Measurements from ENCODE around the gene PLEKHG5.
"Not testable (repeated sequence)": the region's sequence is repeated elsewhere in the genome, so short reads cannot be mapped to it uniquely, and the experiment has no call there.

The PLEKHG5 gene

DNA sequence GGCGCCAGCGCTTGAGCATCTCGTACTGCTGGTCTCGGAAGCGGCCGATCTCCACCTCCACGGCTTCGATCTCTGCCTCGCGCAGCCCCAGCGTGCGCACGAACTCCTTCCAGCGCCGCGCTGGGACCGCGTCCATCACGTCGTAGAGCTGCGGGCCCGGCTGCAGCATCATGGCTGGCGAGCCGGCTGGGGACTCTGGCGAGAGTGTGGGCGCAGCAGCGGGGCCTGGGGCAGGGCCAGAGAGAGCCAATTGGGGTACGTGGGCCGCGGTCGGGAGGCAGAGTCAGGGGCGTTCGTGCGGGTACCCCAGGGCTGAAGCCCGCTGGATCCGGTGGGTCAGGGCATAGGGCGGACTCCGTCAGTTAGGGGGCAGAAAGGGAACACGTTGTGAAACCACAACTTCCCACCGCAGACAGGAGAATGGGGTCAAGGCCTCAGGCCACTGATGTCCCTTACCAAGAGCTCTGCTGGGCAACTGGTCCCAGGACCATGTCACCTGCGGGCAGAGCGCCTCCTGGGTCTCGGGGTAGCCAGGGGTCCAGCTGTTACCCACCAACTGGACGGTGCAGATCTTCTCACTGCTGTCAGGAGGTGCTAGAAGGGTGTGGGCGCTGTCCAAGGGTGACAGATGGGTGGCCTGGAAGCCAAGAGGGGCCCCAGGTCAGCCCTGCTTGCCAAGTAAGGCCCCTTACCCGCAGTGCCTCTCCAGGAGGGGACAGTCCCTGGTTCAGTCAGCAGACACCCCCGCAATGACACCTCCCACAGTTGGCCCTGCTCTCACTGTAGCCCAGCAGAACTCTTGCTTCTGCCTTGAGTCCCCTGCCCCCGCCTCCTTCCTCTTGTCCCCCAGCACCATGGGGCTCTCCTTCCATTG is 29.7 kb downstream of the PLEKHG5 start:
- no peak for DNase-seq

DNA sequence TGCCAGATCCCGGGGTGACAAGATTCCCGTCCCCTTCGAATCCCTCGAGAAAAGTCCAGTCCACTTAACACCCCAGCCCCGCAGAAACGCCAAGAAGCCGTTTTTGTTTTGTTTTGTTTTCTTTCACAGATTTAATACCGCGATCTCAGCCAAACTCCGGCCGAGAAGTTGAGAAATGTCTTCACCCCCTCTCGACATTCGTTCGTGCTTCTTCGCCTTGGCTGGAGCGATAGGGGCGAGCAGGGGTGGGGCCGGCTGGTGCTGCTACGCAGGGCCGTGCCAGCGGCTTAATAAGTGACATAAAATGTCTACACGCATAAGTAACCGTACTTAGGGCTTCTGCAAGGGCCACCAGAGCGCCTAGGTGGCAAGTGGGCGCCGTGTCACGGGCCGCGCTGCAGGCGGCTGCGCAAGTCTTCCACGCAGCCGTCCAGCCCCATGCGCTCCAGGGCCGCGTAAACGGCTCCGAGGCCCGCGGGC is 30.4 kb downstream of the PLEKHG5 start:
- DNase-seq = no peak

DNA sequence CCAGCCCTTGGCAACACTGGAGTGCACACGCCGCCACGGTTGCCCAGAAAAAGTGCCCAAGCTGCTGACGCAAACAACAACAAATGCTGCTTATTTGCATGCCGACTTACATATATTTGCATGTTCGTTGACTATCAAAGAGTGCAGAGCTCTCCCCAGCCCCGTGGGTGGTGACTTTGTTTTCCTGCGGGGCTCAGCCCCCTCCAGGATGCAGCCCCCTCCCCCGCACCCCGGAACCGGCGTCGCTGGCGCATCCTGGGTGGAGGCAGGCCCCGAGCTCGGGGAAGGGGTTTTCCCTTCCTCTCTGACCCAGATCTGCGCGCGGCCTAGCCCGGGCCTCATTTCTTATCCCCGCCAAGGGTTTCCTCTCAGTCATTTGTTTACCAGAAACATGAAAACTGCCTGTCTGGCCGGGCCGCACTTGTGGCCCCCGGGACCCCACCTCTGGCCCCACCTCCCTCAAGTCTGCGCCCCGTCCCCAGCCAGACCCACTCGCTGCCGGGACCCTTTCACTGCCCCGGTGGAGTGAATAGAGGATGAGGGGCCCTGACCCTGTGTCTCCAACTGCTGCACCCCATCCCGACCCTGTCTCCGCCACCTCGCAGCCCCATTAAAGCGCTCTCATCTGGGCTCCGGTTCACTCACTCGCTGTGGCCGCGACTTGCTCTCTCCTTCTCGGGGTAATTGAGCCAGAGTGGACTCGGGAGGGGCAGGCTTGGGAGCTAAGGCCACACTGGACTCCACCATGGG is 31.0 kb downstream of the PLEKHG5 start:
- DNase-seq = peak; percentile 68 to 70

DNA sequence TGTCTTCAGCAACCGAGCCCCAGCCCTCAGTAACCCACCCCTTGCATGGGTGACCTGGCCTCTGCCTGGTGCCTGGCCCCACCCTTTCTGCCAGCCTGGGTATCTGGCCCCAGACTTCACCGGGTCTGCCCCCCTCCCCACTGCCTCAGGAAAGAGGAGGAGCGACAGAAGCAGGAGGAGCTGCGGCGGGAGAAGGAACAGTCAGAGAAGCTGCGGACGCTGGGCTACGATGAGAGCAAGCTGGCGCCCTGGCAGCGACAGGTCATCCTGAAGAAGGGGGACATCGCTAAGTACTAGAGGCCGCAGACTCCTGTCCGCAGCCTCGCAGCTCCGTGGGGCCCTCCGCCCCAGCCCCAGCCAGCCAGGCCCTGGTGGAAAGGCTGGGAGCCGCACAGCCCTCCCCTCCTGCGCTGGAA is 31.6 kb downstream of the PLEKHG5 start:
- DNase-seq = peak in 1 of 2 donors; percentile 32

DNA sequence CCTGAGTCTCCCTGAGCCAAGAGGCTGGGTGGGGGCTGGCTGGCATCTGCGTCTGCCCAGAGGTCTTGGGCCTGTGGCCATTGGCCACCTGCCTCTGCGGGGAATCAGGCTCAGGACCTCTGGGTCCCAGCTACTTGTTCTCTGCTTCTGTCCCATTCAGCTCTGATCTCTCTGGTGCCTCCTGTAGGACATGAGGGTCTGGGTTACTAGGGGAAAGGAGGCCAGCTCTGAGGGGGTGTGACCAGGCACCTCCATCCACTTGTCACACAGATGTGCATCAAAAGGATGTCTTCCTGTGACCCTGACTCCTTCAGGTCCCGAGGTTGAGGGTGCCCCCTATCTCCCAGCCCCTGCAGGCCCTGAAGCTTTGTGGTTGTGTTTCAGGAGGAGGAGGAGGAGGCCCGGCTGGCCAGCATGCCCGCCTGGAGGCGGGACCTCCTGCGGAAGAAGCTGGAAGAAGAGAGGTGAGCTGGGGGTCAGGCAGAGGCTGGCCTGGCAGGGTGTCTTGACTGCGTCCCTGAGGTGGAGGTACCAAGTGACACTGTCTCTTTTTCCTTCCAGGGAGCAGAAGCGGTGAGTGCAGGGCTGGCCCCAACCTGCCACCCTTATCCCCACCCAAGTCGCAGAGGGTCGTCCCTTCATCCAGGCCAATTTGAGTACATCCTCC is 34.5 kb downstream of the PLEKHG5 start:
- no peak for DNase-seq

DNA sequence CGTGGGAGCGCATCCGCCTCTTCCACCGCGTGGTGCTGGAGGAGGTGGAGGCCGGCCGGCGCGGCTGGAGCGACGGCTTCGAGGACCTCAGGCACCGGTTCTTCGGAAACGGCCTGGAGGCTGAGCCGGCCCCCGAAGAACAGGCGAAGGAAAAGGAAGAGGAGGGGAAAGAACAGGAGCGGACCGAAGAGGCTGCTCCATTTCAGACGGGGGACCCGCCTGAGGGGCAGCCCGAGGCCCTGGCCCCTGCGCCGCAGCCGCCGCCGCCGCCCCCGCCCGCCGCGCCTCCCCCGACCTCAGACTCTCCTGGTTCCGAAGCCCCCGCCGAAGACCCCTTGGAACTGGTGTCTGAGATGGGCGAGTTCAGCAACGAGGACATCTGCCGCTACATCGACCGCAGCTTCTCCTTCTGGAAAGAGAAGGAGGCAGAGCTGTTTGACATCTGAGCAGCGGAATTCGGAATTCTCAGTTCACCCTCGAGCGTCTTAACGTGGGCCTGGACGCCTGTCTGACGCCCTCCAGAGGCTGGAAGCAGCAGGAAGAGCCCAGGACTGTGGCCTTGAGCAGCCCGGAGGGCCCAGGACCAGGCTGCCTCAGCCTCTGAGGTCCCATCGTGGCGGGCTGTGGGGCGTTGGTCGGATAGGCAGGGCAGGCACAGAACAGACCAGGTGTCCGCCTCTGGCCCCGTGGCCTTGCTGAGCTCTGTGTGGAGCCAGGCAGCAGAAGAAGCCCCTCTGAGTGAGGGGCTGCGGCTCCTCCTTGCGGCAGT is 35.5 kb downstream of the PLEKHG5 start:
- not testable (repeated sequence) for DNase-seq

DNA sequence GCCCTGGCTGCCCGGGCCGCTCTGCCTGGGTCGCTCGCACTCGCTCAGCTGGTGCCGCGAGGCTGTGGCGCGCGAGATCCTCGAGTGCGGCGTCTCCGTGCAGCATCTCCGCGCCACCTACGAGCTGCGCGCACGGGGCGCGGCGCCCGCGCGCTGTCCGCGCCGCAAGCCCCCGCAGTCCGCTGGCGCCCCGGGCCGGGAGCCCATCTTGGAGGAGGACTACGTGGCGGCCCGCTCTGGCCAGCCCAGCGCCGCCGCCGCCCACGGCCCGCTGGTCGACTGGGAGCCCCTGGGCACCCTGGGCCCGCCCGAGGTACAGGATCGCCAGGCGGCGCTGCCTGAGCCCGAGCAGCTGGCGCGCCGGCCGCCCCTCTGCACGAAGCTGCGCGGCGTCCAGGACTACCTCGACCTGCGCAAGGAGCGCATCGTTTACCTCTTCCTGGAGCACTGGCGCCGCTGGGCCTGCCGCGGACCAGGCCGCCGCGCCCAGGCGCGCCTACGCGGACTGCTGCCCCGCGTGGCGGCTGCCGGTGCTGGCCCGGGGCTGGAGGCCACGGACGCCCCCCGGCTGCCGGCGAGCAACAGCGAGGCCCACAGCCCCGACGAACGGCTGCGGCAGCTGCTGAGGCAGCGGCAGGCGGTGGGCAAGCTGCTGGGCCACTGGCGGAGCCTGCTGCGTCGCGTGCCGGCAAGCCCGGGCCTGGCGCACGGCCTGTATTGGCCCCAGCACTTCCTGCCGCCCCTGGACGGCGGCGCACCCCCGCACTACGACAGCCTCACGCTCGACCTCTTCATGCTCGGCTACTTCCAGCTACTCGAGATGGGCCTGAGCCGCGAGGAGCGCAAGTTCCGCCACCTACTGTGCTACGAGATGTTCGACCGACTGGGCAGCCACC is 36.4 kb downstream of the PLEKHG5 start:
- no peak for DNase-seq

DNA sequence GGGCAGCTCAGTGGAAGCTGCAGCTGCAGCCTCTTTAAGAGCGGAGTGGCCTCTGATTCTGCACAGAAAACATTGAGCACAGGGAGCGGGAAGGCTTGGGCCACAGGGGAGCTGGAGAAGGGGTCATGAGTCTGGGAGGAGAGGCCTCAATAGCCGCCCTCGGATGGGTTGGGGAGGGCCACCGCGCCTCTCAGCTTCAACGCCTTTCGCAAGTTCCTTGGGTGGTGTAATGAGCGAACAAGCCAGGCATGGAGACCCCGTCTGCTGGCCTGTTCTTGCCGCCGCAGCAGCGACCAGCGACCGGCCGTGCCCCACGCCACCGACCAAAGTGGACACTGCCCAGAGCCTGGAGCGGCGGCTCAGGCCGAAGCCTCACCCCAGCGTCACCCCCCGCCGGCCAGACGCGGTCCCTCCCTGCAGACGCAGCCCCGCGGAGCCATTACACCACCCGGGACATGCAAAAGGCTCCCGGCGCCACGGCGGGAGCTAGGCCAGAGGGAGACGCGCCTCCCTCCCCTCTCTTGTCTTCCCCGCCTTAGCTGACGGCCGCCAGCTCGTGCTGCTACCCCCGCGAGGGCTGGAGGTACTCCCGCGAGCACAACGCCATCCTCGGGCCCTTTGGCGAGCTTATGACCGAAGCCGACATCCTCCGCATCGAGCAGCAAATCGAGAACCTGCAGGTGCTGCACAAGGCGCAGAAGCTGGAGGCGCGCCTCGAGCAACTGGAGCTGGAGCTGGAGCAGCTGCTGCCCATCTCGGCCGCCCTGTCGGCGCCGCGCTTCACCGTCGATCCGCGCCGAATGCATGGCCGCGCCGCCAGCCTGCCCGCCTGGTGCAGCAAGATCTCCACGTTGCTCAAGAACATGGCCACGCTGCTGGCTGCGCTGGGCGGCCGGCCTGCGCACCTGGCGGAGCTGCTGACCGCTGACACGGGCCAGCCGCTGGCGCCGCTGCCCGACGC is 37.3 kb downstream of the PLEKHG5 start:
- not testable (repeated sequence) for DNase-seq

DNA sequence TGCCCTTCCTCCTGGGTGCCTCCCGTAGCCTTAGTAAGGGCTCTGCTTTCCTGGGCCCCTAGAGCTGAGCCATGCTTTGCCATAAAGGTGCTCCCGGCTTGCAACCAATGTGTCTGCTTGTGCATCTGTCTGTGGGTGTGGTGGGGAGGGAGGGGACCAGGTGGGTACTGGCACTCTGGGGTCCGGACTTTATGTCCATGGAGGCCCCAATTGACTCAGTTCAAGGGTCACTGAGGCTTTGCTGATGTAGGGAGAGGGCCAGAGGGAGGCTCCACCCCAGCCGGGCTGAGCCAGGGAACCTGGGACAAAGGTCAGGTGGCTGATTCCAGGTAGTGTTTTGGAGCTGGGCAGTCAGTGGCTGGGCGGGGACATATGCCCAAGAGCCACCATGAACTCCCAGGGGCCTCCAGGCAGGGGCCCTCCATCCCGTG is 40.5 kb downstream of the PLEKHG5 start:
- no peak for DNase-seq

DNA sequence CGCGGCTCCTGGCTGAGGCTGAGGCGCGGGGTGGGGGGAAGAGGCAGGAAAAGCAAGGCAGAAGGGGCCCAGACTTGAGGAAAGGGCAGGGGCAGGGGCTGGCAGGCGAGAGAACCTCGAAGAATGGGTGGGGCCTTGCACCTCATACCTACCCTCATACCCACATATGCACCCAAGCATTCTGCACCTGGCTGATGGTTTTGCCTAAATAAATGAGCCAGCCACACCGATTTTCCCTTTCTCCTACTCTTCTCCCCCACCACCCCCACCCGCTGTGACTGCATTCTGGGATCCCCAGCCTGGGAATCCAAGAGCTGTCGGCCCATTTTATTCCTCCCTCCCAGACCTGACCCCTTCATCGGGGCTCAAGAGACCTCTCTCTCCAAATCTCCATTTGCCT is 41.0 kb downstream of the PLEKHG5 start:
- DNase-seq = not testable (repeated sequence)

DNA sequence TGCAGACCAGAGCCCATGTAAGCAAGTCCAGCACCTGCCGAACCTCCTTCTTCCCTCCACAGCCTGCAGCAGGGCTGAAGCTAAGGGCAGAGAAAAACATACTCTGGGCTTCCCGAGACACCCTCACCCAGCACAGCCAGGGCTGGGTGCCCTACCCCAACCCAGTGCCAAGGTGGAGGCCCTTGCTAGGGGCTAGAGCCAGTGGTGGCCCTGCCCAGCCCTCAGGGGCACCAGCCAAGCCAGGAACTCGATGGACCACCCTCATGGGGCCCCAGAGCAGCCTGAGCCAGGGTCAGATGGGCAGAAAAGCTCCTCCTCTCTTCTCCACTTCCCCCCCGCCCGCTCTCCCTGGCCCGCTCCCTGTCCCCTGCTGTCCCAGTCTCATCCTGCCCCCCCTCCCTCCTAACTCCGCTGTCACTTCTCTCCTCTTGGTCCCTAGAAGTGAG is 41.4 kb downstream of the PLEKHG5 start:
- no peak for DNase-seq

DNA sequence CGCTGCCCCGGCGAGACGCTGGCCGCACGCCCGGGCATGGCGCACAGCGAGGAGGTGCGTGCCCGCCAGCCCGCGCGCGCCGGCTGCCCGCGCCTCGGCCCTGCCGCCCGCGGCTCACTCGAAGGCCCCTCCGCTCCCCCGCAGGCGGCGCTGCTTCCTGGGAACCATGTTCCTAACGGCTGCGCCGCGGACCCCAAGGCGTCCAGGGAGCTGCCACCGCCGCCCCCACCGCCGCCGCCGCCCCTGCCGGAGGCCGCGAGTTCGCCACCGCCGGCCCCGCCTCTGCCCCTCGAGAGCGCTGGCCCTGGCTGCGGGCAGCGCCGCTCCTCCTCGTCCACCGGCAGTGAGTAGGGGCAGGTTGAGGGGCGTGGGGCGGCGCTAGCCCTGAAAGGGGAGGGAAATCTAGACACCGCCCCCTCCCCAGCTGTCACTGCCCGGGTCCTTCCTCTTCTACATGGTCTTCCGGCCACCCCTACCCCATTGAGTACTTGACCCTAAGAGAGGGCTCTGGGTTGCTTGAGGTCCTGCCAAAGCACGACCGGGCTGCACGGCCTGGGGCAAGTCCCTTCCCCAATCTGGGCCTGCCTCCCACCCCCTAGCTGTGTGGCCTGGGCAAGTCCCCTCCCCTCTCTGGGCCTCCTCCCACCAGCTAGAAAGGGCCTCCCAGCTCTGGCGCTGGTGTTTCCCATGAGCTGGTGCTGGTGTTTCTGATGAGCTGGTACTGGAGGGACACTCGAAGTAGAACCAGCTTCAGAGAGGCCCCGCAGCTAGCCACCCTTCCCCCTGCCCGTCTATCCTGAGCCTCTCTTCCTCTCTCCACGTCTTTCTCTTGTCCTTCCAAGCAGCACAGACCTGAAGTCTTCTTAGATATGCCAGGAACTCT is 42.5 kb downstream of the PLEKHG5 start:
- DNase-seq = no peak

DNA sequence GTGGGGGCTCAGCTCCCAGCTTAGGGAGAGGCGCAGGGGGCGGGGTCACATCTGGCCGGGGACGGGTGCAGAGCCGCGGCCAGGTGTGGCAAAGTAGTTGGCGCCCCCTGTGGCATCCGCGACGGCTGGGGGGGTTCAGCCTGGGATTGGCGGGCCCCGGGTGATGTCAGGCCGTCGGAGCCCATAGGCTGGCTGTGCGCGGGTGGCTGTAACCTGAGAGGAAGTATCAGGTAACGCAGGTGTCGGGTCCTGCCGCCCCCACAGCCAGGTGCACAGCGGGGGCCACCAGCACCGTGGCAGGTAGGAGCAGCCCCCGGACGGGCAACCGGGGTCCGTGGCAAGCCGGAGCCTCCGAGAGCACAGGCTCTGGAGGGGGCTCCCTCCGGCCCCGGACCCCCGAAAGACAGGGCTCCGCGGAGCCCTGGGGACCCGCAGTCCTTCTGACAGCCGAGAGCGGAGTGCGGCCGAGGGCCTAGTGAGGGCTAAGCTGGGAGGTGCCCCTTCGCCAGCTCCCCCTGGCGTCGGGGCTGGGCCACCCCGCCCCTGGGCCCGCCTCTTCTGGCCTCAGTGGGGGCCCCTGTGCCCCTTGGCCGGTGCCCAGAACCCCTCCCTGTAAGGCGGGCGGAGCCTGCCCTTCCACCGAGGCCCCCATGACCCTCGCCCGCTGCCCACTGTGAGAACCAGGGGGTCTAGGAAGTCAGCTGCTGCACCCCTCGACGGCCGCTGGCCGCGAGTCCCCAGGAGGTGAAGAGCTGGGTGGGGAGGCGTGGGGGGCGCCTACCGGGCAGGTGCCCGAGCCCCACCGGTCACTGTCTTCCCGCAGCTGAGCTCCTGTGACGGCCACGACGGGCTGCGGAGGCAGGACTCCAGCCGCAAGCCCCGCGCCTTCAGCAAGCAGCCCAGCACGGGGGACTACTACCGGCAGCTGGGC is 43.4 kb downstream of the PLEKHG5 start:
- DNase-seq = no peak

DNA sequence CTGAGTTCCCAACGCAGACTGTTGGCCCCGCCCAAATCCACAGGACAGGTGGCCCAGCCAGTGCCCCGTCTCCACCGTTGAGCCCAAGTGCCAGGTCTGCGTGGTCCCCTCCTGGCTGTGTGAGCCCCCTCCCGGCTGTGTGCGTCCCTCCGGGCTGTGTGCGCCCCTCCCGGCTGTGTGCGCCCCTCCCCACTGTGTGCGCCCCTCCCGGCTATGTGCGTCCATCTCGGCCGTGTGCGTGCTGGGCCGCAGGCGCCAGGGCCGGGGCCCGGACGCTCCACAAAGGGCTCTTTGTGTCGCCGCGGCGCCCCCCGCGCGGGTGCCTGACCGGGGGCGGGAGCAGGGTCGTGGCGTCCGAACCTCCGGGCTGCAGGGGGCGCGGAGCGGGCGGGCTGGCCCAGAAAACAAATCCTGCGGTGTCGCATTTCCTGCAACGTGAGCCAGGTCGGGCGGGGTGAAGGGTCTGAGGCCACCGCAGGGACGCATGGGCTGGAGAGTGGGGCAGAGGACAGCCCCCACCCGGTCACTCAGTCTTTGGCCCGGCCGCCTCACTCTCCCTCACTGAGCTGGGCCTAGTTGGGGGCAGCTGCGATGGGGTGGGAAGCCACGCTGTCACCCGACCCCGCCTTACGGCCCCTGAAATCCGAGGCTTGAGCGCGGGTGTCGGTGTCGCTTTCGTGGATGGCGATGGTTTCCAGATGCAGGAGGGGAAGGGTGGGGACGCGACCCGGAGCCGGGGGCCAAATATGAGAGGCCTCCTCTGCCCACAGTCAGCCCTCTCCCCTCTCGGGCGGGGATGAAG is 44.2 kb downstream of the PLEKHG5 start:
- no peak for DNase-seq

DNA sequence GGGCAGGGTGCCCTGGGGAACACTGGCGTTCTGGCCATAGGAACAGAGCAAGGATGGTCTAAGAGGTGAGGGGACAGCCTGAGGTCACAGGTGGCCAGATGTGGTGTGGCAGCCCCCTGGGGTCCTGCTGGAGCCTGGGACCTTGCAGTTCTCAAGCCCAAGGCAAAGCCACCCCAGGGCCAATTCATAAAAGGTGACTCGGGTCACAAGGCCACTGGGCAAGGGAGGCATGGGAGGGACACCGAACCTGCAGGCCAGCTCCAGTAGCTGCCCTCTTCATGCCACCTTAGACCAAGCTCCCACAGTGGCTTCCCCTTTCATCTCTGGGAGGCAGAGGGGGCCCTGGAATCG is 44.8 kb downstream of the PLEKHG5 start:
- DNase-seq = no peak

DNA sequence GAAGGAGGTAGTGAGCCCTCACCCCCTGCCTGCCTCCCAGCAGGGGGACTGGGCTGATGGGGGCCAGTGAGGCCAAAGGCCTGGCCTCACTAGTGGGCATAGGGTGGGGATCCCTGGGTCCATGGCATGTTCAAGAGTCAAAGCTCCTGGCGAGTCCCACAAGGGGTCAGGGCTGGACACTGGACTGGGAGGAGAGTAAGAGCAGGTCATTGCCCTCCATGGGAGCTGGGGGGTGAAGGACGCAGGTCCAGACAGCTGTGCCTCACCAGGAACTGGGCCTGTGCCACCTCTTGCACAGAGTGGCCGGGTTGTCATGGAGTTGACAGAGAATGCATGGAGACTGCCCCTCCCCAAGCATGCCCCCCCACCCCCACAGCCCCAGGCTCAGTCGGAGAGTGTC is 45.5 kb downstream of the PLEKHG5 start:
- not testable (repeated sequence) for DNase-seq

Measured in stimulated activated CD4-positive, alpha-beta T cell treated with anti-CD3 and anti-CD28 coated beads, Interleukin-2, amount 100 ng/mL, for 48 hours (primary cell).